Dendritic cell treated with granulocyte-macrophage colony-stimulating factor and Interleukin-4, amounts not matched to agents 40 ng/mL and 50 ng/mL, for 4 days (primary cell): ENCODE measurements around the gene PAH.

Source experiments
- H3K27ac Mint-ChIP-seq: one replicate; pipeline ENCODE4 v1.8.0; 2022; ENCODE audit warnings: mild to moderate bottlenecking, mixed read lengths
- H3K27me3 Mint-ChIP-seq: one replicate; pipeline ENCODE4 v1.8.0; 2022; ENCODE audit warnings: mild to moderate bottlenecking, mixed read lengths
- H3K36me3 Mint-ChIP-seq: one replicate; pipeline ENCODE4 v1.8.0; 2022; ENCODE audit warnings: low read depth, mixed read lengths
- H3K4me1 Mint-ChIP-seq: one replicate; pipeline ENCODE4 v1.8.0; 2022; ENCODE audit warnings: low read depth, mixed read lengths
- H3K4me3 Mint-ChIP-seq: one replicate; pipeline ENCODE4 v1.8.0; 2022; ENCODE audit warnings: mild to moderate bottlenecking, moderate library complexity, mixed read lengths
- H3K9me3 Mint-ChIP-seq: one replicate; pipeline ENCODE4 v1.8.0; 2022; ENCODE audit warnings: mixed read lengths
- intact Hi-C: fragments of 100-400 bp; cut with micrococcal nuclease; formaldehyde crosslinking; loops from one replicate; pipeline ENCODE4 v1.15.0; 2022

Gene PAH

GRCh38 chr12:102956738-102957327 lies 39.8 kb upstream of the PAH start:
- intact Hi-C loops, result no loop called here
- Mint-ChIP-seq H3K27me3 (peaks cover 87% of the 10 kb centered on the region), H3K36me3 (no peaks in the 10 kb centered on the region), H3K9me3 (no peaks in the 10 kb centered on the region), H3K4me3 (no peak overlapping the region), H3K27ac (no peak overlapping the region), H3K4me1 (peaks cover 12% of the 10 kb centered on the region)

- H3K4me3 Mint-ChIP-seq, result no peak overlapping the region
- H3K9me3 Mint-ChIP-seq, result no peaks in the 10 kb centered on the region
- intact Hi-C loops, result no loop called here
- H3K4me1 Mint-ChIP-seq, result peaks cover 12% of the 10 kb centered on the region
- peaks cover 87% of the 10 kb centered on the region for H3K27me3 Mint-ChIP-seq
- H3K36me3 Mint-ChIP-seq, result no peaks in the 10 kb centered on the region
- no peak overlapping the region for H3K27ac Mint-ChIP-seq
Measured at GRCh38 chr12:102955926-102956737, 39.1 kb upstream of the PAH start.

GRCh38 chr12:102954134-102954533 lies 37.1 kb upstream of the PAH start:
- Mint-ChIP-seq H3K36me3 (no peaks in the 10 kb centered on the region), H3K27me3 (peaks cover 91% of the 10 kb centered on the region), H3K9me3 (no peaks in the 10 kb centered on the region), H3K27ac (no peak overlapping the region), H3K4me3 (no peak overlapping the region), H3K4me1 (peaks cover 17% of the 10 kb centered on the region)
- intact Hi-C loops, result no loop called here

- intact Hi-C loops, result no loop called here
- Mint-ChIP-seq H3K36me3 (no peaks in the 10 kb centered on the region), H3K27me3 (peaks cover 85% of the 10 kb centered on the region), H3K4me3 (no peak overlapping the region), H3K4me1 (peaks cover 17% of the 10 kb centered on the region), H3K9me3 (no peaks in the 10 kb centered on the region), H3K27ac (no peak overlapping the region)
Measured at GRCh38 chr12:102953221-102953620, 36.2 kb upstream of the PAH start.

- no peaks in the 10 kb centered on the region for H3K36me3 Mint-ChIP-seq
- intact Hi-C loops, result no loop called here
- peaks cover 6% of the 10 kb centered on the region for H3K4me1 Mint-ChIP-seq
- no peak overlapping the region for H3K4me3 Mint-ChIP-seq
- no peaks in the 10 kb centered on the region for H3K9me3 Mint-ChIP-seq
- H3K27me3 Mint-ChIP-seq, result peaks cover 80% of the 10 kb centered on the region
- no peak overlapping the region for H3K27ac Mint-ChIP-seq
Measured at GRCh38 chr12:102951841-102952240, 34.8 kb upstream of the PAH start.

GRCh38 chr12:102950950-102951619 lies 34.0 kb upstream of the PAH start:
- Mint-ChIP-seq H3K9me3 (no peaks in the 10 kb centered on the region), H3K36me3 (no peaks in the 10 kb centered on the region), H3K4me1 (peaks cover 6% of the 10 kb centered on the region), H3K4me3 (no peak overlapping the region), H3K27me3 (peaks cover 74% of the 10 kb centered on the region), H3K27ac (no peak overlapping the region)
- intact Hi-C loops, result no loop called here

- H3K9me3 Mint-ChIP-seq, result no peaks in the 10 kb centered on the region
- H3K27me3 Mint-ChIP-seq, result peaks cover 66% of the 10 kb centered on the region
- no peak overlapping the region for H3K4me3 Mint-ChIP-seq
- intact Hi-C loops, result no loop called here
- H3K27ac Mint-ChIP-seq, result no peak overlapping the region
- H3K36me3 Mint-ChIP-seq, result no peaks in the 10 kb centered on the region
- H3K4me1 Mint-ChIP-seq, result peaks cover 6% of the 10 kb centered on the region
Measured at GRCh38 chr12:102950107-102950949, 33.3 kb upstream of the PAH start.

- Mint-ChIP-seq H3K4me3 (no peak overlapping the region), H3K4me1 (peaks cover 6% of the 10 kb centered on the region), H3K27ac (no peak overlapping the region), H3K27me3 (peaks cover 52% of the 10 kb centered on the region), H3K36me3 (no peaks in the 10 kb centered on the region), H3K9me3 (no peaks in the 10 kb centered on the region)
- intact Hi-C loops, result loop anchor here (5.0 kb wide), 1 partner anchor 553 kb away; no protein-coding TSS in a partner anchor
Measured at GRCh38 chr12:102948941-102949352, 31.9 kb upstream of the PAH start.

GRCh38 chr12:102946042-102946441 lies 29.0 kb upstream of the PAH start:
- peaks cover 29% of the 10 kb centered on the region for H3K27me3 Mint-ChIP-seq
- H3K4me1 Mint-ChIP-seq, result peaks cover 6% of the 10 kb centered on the region
- intact Hi-C loops, result loop anchor here (5.0 kb wide), 1 partner anchor 556 kb away; no protein-coding TSS in a partner anchor
- H3K36me3 Mint-ChIP-seq, result no peaks in the 10 kb centered on the region
- no peak overlapping the region for H3K27ac Mint-ChIP-seq
- H3K9me3 Mint-ChIP-seq, result no peaks in the 10 kb centered on the region
- H3K4me3 Mint-ChIP-seq, result no peak overlapping the region

- Mint-ChIP-seq H3K4me1 (no peaks in the 10 kb centered on the region), H3K36me3 (no peaks in the 10 kb centered on the region), H3K27me3 (no peaks in the 10 kb centered on the region), H3K4me3 (no peak overlapping the region), H3K9me3 (no peaks in the 10 kb centered on the region), H3K27ac (no peak overlapping the region)
- intact Hi-C loops, result no loop called here
Measured at GRCh38 chr12:102939670-102940222, 22.7 kb upstream of the PAH start.

GRCh38 chr12:102939059-102939458 lies 22.0 kb upstream of the PAH start:
- Mint-ChIP-seq H3K27ac (no peak overlapping the region), H3K36me3 (no peaks in the 10 kb centered on the region), H3K9me3 (no peaks in the 10 kb centered on the region), H3K4me3 (no peak overlapping the region), H3K27me3 (no peaks in the 10 kb centered on the region), H3K4me1 (no peaks in the 10 kb centered on the region)
- intact Hi-C loops, result no loop called here

- no peak overlapping the region for H3K27ac Mint-ChIP-seq
- intact Hi-C loops, result no loop called here
- H3K36me3 Mint-ChIP-seq, result no peaks in the 10 kb centered on the region
- H3K4me3 Mint-ChIP-seq, result no peak overlapping the region
- H3K27me3 Mint-ChIP-seq, result no peaks in the 10 kb centered on the region
- no peaks in the 10 kb centered on the region for H3K4me1 Mint-ChIP-seq
- no peaks in the 10 kb centered on the region for H3K9me3 Mint-ChIP-seq
Measured at GRCh38 chr12:102933168-102933567, 16.1 kb upstream of the PAH start.

- H3K9me3 Mint-ChIP-seq, result no peaks in the 10 kb centered on the region
- H3K4me1 Mint-ChIP-seq, result no peaks in the 10 kb centered on the region
- no peak overlapping the region for H3K27ac Mint-ChIP-seq
- no peaks in the 10 kb centered on the region for H3K36me3 Mint-ChIP-seq
- no peaks in the 10 kb centered on the region for H3K27me3 Mint-ChIP-seq
- intact Hi-C loops, result no loop called here
- H3K4me3 Mint-ChIP-seq, result no peak overlapping the region
Measured at GRCh38 chr12:102927220-102927619, 10.2 kb upstream of the PAH start.
